ENCODE results near the gene LBH. TPM values are rescaled to one million over a fixed set of nuclear protein-coding genes. Genes with fewer than 3 reads are reported as not detected.

Gene LBH
- total RNA-seq, 2 experiments from 2014 or later, result 3.0 to 3.7 TPM

GRCh38 chr2:30254685-30255001 lies 23.3 kb downstream of the LBH start:
- Histone ChIP-seq H3K36me3 (ENCODE audit: insufficient read depth, low read length) (no peaks in the 10 kb centered on the region), H3K4me2 (ENCODE audit: low read length) (no peak overlapping the region), H3K4me3 (ENCODE audit: low read depth, low read length, poor library complexity, severe bottlenecking) (no peak overlapping the region), H3K9me2 (ENCODE audit: insufficient read depth, low read length) (no peaks in the 10 kb centered on the region), H3K9me3 (ENCODE audit: low read length) (no peaks in the 10 kb centered on the region), H2AFZ (ENCODE audit: low read length) (no peak overlapping the region), H3K79me2 (ENCODE audit: insufficient read depth, low read depth, low read length) (no peaks in the 10 kb centered on the region), H3K4me1 (ENCODE audit: insufficient read depth, low read length, poor library complexity, severe bottlenecking) (no peaks in the 10 kb centered on the region), H3K27ac (ENCODE audit: low read depth, low read length, poor library complexity, severe bottlenecking) (no peak overlapping the region), H4K20me1 (ENCODE audit: insufficient read depth, low read length) (no peaks in the 10 kb centered on the region)
- CTCF ChIA-PET (ENCODE audit: unreplicated experiment), result no interaction called here
- TF ChIP-seq EZH2phosphoT487 (IDR thresholded peaks at IDR 0.05; ENCODE audit: borderline replicate concordance, low read depth, low read length) (no peak), CTCF (conservative IDR thresholded peaks at IDR 0.05; ENCODE audit: low read length) (no peak)
- DNase-seq (ENCODE audit: low spot score), result no peak
- POLR2A ChIA-PET, result interaction anchor here (1.1 kb wide), 1 partner anchor 10 kb away, joined by 3 read pairs; no protein-coding TSS in a partner anchor
- no TSS peak for BruUV-seq (replicated peaks)
- intact Hi-C loops (cut with micrococcal nuclease; ENCODE audit: unreplicated experiment), result no loop called here

GRCh38 chr2:30255026-30255425 lies 23.7 kb downstream of the LBH start:
- H3K36me3 ChIP-seq (ENCODE audit: insufficient read depth, low read length), result no peaks in the 10 kb centered on the region

More at GRCh38 chr2:30255026-30255425, 23.7 kb downstream of the LBH start:
- Histone ChIP-seq H3K4me3 (ENCODE audit: low read depth, low read length, poor library complexity, severe bottlenecking) (no peak overlapping the region), H3K9me2 (ENCODE audit: insufficient read depth, low read length) (no peaks in the 10 kb centered on the region), H3K79me2 (ENCODE audit: insufficient read depth, low read depth, low read length) (no peaks in the 10 kb centered on the region), H3K9me3 (ENCODE audit: low read length) (no peaks in the 10 kb centered on the region), H4K20me1 (ENCODE audit: insufficient read depth, low read length) (no peaks in the 10 kb centered on the region), H3K4me2 (ENCODE audit: low read length) (no peak overlapping the region), H3K27ac (ENCODE audit: low read depth, low read length, poor library complexity, severe bottlenecking) (no peak overlapping the region), H2AFZ (ENCODE audit: low read length) (no peak overlapping the region), H3K4me1 (ENCODE audit: insufficient read depth, low read length, poor library complexity, severe bottlenecking) (no peaks in the 10 kb centered on the region)
- intact Hi-C loops (cut with micrococcal nuclease; ENCODE audit: unreplicated experiment), result no loop called here
- ChIA-PET CTCF (ENCODE audit: unreplicated experiment) (no interaction called here), POLR2A (interaction anchor here (1.1 to 1.3 kb wide), 2 partner anchors 10 to 11 kb away, joined by 3 to 5 read pairs; no protein-coding TSS in a partner anchor)
- TF ChIP-seq EZH2phosphoT487 (IDR thresholded peaks at IDR 0.05; ENCODE audit: borderline replicate concordance, low read depth, low read length) (no peak), CTCF (conservative IDR thresholded peaks at IDR 0.05; ENCODE audit: low read length) (no peak)
- BruUV-seq (replicated peaks), result no TSS peak
- DNase-seq (ENCODE audit: low spot score), result no peak

All from OCI-LY7 (cell line).